GM23248 (cell line): ENCODE measurements around the gene CGN. TPM values are rescaled to one million over a fixed set of nuclear protein-coding genes. Genes with fewer than 3 reads are reported as not detected.

Experiments
- DNase-seq: peaks from one replicate; pipeline ENCODE4 v3.0.0-alpha.2; 2015
- H2AFZ ChIP-seq: fragments of 200-600 bp; sonication (generic); 2 replicates; pipeline ENCODE4 v1.6.1; 2016; ENCODE audit warnings: antibody characterized with exemption
- H3F3A ChIP-seq: fragments of 200-600 bp; sonication (generic); 2 replicates; pipeline ENCODE4 v1.6.1; 2016; ENCODE audit warnings: mild to moderate bottlenecking, antibody characterized with exemption, mixed run types; ENCODE audit not compliant: insufficient read depth
- H3K27ac ChIP-seq: fragments of 200-600 bp; sonication (generic); 2 replicates; pipeline ENCODE4 v1.5.1; 2016; ENCODE audit warnings: mild to moderate bottlenecking
- H3K27me3 ChIP-seq: fragments of 200-600 bp; sonication (generic); replicated peaks from 2 replicates; pipeline ENCODE4 v1.6.1; 2016; ENCODE audit warnings: mild to moderate bottlenecking; ENCODE audit not compliant: insufficient read depth
- H3K36me3 ChIP-seq: fragments of 200-600 bp; sonication (generic); 2 replicates; pipeline ENCODE4 v1.6.1; 2016; ENCODE audit warnings: low read depth, mild to moderate bottlenecking
- H3K4me1 ChIP-seq: fragments of 200-600 bp; sonication (generic); 2 replicates; pipeline ENCODE4 v1.6.1; 2016; ENCODE audit warnings: mild to moderate bottlenecking; ENCODE audit not compliant: insufficient read depth
- H3K4me2 ChIP-seq: fragments of 200-600 bp; sonication (generic); one replicate; pipeline ENCODE4 v1.6.1; 2016; ENCODE audit warnings: mild to moderate bottlenecking; ENCODE audit not compliant: unreplicated experiment
- H3K4me3 ChIP-seq: fragments of 200-600 bp; sonication (generic); 2 replicates; pipeline ENCODE4 v1.5.1; 2016; ENCODE audit warnings: mild to moderate bottlenecking
- H3K79me2 ChIP-seq: fragments of 200-600 bp; sonication (generic); 2 replicates; pipeline ENCODE4 v1.6.1; 2016; ENCODE audit warnings: mild to moderate bottlenecking; ENCODE audit not compliant: insufficient read depth
- H3K9ac ChIP-seq: fragments of 200-600 bp; sonication (generic); 2 replicates; pipeline ENCODE4 v1.6.1; 2016; ENCODE audit warnings: mild to moderate bottlenecking
- H3K9me2 ChIP-seq: fragments of 200-600 bp; sonication (generic); 2 replicates; pipeline ENCODE4 v1.6.1; 2016; ENCODE audit warnings: mixed run types, mild to moderate bottlenecking, moderate library complexity; ENCODE audit not compliant: insufficient read depth
- H3K9me3 ChIP-seq: fragments of 200-600 bp; sonication (generic); one replicate; pipeline ENCODE4 v1.6.1; 2017; ENCODE audit warnings: low read depth
- H4K20me1 ChIP-seq: fragments of 200-600 bp; sonication (generic); 2 replicates; pipeline ENCODE4 v1.6.0; 2016; ENCODE audit not compliant: insufficient read depth
- EZH2 ChIP-seq: fragments of 200-600 bp; sonication (generic); IDR thresholded peaks from 2 replicates; pipeline ENCODE4 v1.6.1; 2018; ENCODE audit warnings: antibody characterized with exemption, mild to moderate bottlenecking; ENCODE audit not compliant: insufficient read depth, poor library complexity, severe bottlenecking
- EZH2phosphoT487 ChIP-seq: fragments of 200-600 bp; sonication (generic); IDR thresholded peaks from 2 replicates; pipeline ENCODE4 v1.6.1; 2018; ENCODE audit warnings: antibody characterized with exemption, moderate library complexity, mild to moderate bottlenecking, low read depth; ENCODE audit not compliant: insufficient read depth
- WGBS, 2 experiments: methylation state at CpG; one replicate each; pipeline ENCODE4 v1.1.6; 2015 to 2017; ENCODE audit warnings: low lambda C conversion rate in 2 of 2, low coverage in 1 of 2; ENCODE audit errors: missing lambda C conversion rate in 2 of 2; 5-methylcytosine and 5-hydroxymethylcytosine counted together
- in situ Hi-C: fragments of 300-500 bp; cut with MboI; formaldehyde crosslinking; loops from 2 replicates; pipeline ENCODE4 v1.15.0; 2020
- polyA plus RNA-seq: library from polyadenylated mRNA; unstranded; fragments of >200 nt; fragmentation: Nextera tagmentation; extraction: Ambion mirVana; gene quantifications from 2 replicates; pipeline ENCODE4 v1.2.1, GENCODE V29; 2016
- total RNA-seq: library from RNA; depleted of rRNA; stranded (reverse); fragments of >200 nt; shearing (Covaris generic); gene quantifications from 2 replicates; pipeline ENCODE4 v1.2.3, GENCODE V29; 2014; rRNA removed

CGN gene
- total RNA-seq: not detected in 2 replicates
- 0.06 TPM in 1 of 2 replicates, not detected in the other for polyA plus RNA-seq

DNA sequence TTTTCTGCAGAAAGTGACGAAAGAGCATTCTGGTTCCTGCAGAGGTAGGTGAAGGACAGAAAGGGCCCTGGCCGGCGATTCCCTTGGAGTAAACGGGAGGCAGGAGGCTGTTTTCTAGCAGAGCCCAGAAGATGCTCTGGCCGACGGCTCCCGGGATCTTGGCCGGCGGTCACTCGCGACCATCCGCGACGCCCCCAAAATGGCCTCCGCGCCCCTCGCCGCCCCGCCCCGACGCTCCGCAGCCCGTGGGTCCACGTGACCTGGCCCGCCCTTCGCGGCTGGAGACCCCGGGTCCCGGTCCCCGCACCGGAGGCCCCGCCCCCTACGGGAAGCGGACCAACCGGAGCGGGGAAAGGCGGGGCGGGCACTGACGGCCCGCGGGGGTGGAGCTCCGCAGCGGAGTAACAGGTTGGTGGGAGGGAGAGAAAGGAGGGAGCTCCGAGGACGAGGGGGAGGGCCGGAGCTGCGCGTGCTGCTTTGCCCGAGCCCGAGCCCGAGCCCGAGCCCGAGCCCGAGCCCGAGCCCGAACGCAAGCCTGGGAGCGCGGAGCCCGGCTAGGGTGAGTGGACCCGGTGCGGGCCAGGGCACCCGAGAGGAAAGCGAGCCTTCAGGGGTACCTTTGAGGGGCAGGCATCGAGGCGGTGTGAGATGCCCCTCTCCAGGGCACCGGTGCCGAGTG, at the start of gene CGN:
CGN (plus strand) TSS at position 431 of the 679 bp plus-strand sequence. CDS start 7,133 bp downstream, outside the sequence.
- Histone ChIP-seq H3K4me2 (peak within 1 kb of the TSS; percentile 64), H3K36me3 (no peaks in the 10 kb centered on the region), H3K4me1 (peaks cover 4% of the 10 kb centered on the region), H3K9ac (no peak within 1 kb of the TSS), H3K27ac (no peak within 1 kb of the TSS), H3F3A (no peaks in the 10 kb centered on the region), H3K9me2 (no peaks in the 10 kb centered on the region), H3K79me2 (no peaks in the 10 kb centered on the region), H3K9me3 (no peaks in the 10 kb centered on the region), H3K4me3 (peak within 1 kb of the TSS; percentile 63), H2AFZ (peak within 1 kb of the TSS; percentile 38), H4K20me1 (no peaks in the 10 kb centered on the region), H3K27me3 (peaks cover 81% of the 10 kb centered on the region)
- peak; percentile 73 for DNase-seq
- 2 to 6% methylated on average over 21 to 68 of the region's 68 CpGs for WGBS, 2 experiments
- TF ChIP-seq EZH2: no peak
- TF ChIP-seq EZH2phosphoT487: 0 out of 2 replicates have a peak, but pooled peaks have one; percentile 3
- in situ Hi-C loops: no loop called here

- Histone ChIP-seq H4K20me1 (no peaks in the 10 kb centered on the region), H3K9ac (no peak overlapping the region), H3K27ac (no peak overlapping the region), H3K79me2 (peaks cover 16% of the 10 kb centered on the region), H3K9me2 (no peaks in the 10 kb centered on the region), H3K36me3 (no peaks in the 10 kb centered on the region), H3K4me2 (no peak overlapping the region), H3K4me3 (no peak overlapping the region), H3K4me1 (peaks cover 7% of the 10 kb centered on the region), H2AFZ (no peak overlapping the region), H3K27me3 (no peaks in the 10 kb centered on the region), H3F3A (peaks cover 12% of the 10 kb centered on the region), H3K9me3 (no peaks in the 10 kb centered on the region)
- DNase-seq: no peak
- TF ChIP-seq EZH2 (no peak), EZH2phosphoT487 (no peak)
- WGBS, 2 experiments: 47 to 48% methylated on average over 5 of the region's 5 CpGs
- in situ Hi-C loops: no loop called here
Measured at GRCh38 chr1:151461694-151462093, 49.5 kb upstream of the CGN start.

DNA sequence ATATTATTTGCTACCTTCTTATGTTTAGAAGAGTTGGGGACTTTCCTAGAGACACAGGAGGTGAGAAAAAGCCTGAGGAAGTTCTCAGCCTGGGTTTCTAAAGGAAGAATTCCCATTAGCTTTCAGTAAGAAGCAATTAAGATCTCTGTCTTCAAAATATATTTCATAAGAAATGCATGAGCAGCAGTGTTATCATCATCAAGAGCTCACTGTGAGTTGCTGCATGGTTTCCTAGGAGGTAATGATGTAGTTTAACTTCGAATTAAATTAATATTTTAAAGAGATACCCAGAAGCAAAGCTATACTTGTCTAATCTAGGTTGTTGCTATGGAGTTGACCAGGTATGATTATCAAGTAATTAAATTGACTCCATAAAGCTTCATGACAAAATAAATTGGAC, 46.2 kb upstream of the CGN start:
- Histone ChIP-seq H3K4me3 (no peak overlapping the region), H3K9ac (no peak overlapping the region), H4K20me1 (no peaks in the 10 kb centered on the region), H3K36me3 (no peaks in the 10 kb centered on the region), H3F3A (peaks cover 4% of the 10 kb centered on the region; the same call in 1 of the 2 replicates), H2AFZ (no peak overlapping the region), H3K4me2 (no peak overlapping the region), H3K27ac (no peak overlapping the region), H3K4me1 (no peaks in the 10 kb centered on the region), H3K9me2 (no peaks in the 10 kb centered on the region), H3K9me3 (no peaks in the 10 kb centered on the region), H3K79me2 (no peaks in the 10 kb centered on the region), H3K27me3 (no peaks in the 10 kb centered on the region)
- TF ChIP-seq EZH2 (no peak), EZH2phosphoT487 (no peak)
- WGBS, 2 experiments: 26 to 29% methylated on average over 1 of the region's 1 CpG
- in situ Hi-C loops: no loop called here
- DNase-seq: no peak

GRCh38 chr1:151472856-151473731, 38.1 kb upstream of the CGN start:
- peak; percentile 56 for DNase-seq
- Histone ChIP-seq H3K9ac (peak overlapping the region; percentile 68), H3F3A (no peaks in the 10 kb centered on the region), H3K36me3 (no peaks in the 10 kb centered on the region), H2AFZ (peak overlapping the region; percentile 88), H3K4me1 (no peaks in the 10 kb centered on the region), H3K9me2 (no peaks in the 10 kb centered on the region), H3K4me3 (peak overlapping the region; percentile 65), H3K79me2 (no peaks in the 10 kb centered on the region), H3K27me3 (no peaks in the 10 kb centered on the region), H3K27ac (no peak overlapping the region), H3K9me3 (no peaks in the 10 kb centered on the region), H4K20me1 (no peaks in the 10 kb centered on the region), H3K4me2 (peak overlapping the region; percentile 69)
- TF ChIP-seq EZH2 (no peak), EZH2phosphoT487 (no peak)
- WGBS, 2 experiments: 12 to 24% methylated on average over 17 to 36 of the region's 36 CpGs
- in situ Hi-C loops: no loop called here
